Hypothalamus (tissue), 51 donors: ENCODE results near the gene FGF16.
"Not testable (repeated sequence)": the region's sequence is repeated elsewhere in the genome, so short reads cannot be mapped to it uniquely, and the experiment has no call there.

Source experiments
- DNase-seq, 51 donors: peaks; one replicate each; lab custom pipeline; 2025; lab: John Stamatoyannopoulos, UW

Gene FGF16

GRCh38 chrX:77446908-77447652 lies at the start of gene FGF16:
FGF16 (plus strand) TSS chrX:77447389; CDS start chrX:77447675, 286 bp downstream.
- peak in 3 of 51 donors; percentile 0 to 1 (median 0) for DNase-seq

GRCh38 chrX:77398330-77398954 lies 48.7 kb upstream of the FGF16 start:
- DNase-seq, result no peak

GRCh38 chrX:77404419-77404818 lies 42.8 kb upstream of the FGF16 start:
- no peak for DNase-seq

- DNase-seq, result not testable (repeated sequence)
Observed at GRCh38 chrX:77407821-77408220, 39.4 kb upstream of the FGF16 start.

GRCh38 chrX:77412631-77413030 lies 34.6 kb upstream of the FGF16 start:
- DNase-seq, result no peak

- DNase-seq, result no peak
Observed at GRCh38 chrX:77415161-77415560, 32.0 kb upstream of the FGF16 start.

GRCh38 chrX:77415882-77416281 lies 31.3 kb upstream of the FGF16 start:
- no peak for DNase-seq

- DNase-seq, result no peak
Observed at GRCh38 chrX:77422891-77423648, 24.1 kb upstream of the FGF16 start.

- no peak for DNase-seq
Observed at GRCh38 chrX:77426811-77427210, 20.4 kb upstream of the FGF16 start.

GRCh38 chrX:77427611-77428010 lies 19.6 kb upstream of the FGF16 start:
- DNase-seq, result no peak

- no peak for DNase-seq
Observed at GRCh38 chrX:77428551-77428950, 18.6 kb upstream of the FGF16 start.

- DNase-seq, result no peak
Observed at GRCh38 chrX:77431227-77431626, 16.0 kb upstream of the FGF16 start.

GRCh38 chrX:77433001-77433400 lies 14.2 kb upstream of the FGF16 start:
- DNase-seq, result no peak

- DNase-seq, result no peak
Observed at GRCh38 chrX:77434962-77435361, 12.2 kb upstream of the FGF16 start.

- no peak for DNase-seq
Observed at GRCh38 chrX:77436271-77436670, 10.9 kb upstream of the FGF16 start.

- DNase-seq, result no peak
Observed at GRCh38 chrX:77436682-77437081, 10.5 kb upstream of the FGF16 start.

GRCh38 chrX:77440330-77440729 lies 6.9 kb upstream of the FGF16 start:
- no peak for DNase-seq

GRCh38 chrX:77441033-77441432 lies 6.2 kb upstream of the FGF16 start:
- no peak for DNase-seq

GRCh38 chrX:77441479-77441878 lies 5.7 kb upstream of the FGF16 start:
- DNase-seq, result no peak

- no peak for DNase-seq
Observed at GRCh38 chrX:77442728-77443127, 4.5 kb upstream of the FGF16 start.

GRCh38 chrX:77444075-77444474 lies 3.1 kb upstream of the FGF16 start:
- DNase-seq, result no peak

- no peak for DNase-seq
Observed at GRCh38 chrX:77444545-77444944, 2.6 kb upstream of the FGF16 start.
